AG08395 (cell line): ENCODE data around the gene TRIM63.
A peak's percentile ranks its signal among the peaks of the same experiment; 100 is the strongest.
"Not testable (repeated sequence)": the region's sequence is repeated elsewhere in the genome, so short reads cannot be mapped to it uniquely, and the experiment has no call there.

Experiments used
- DNase-seq: peaks from one replicate; pipeline ENCODE4 v3.0.0; 2012; ENCODE audit warnings: mixed read lengths, low spot score

The TRIM63 gene

GRCh38 chr1:26067432-26067911 is at the start of gene TRIM63:
TSS of gene TRIM63 (minus strand) at chr1:26067630. CDS start at chr1:26067494, 136 bp downstream.
- DNase-seq: no peak

- DNase-seq: no peak
Measured at GRCh38 chr1:26114165-26114927, 46.9 kb upstream of the TRIM63 start.

- no peak for DNase-seq
Measured at GRCh38 chr1:26112407-26112775, 45.0 kb upstream of the TRIM63 start.

- DNase-seq: peak; percentile 93
Measured at GRCh38 chr1:26111530-26112406, 44.3 kb upstream of the TRIM63 start, which contains the start of gene PDIK1L. TSS of gene PDIK1L (plus strand) at chr1:26111824. CDS start at chr1:26114309, 2,485 bp downstream.

GRCh38 chr1:26110731-26111529 is 43.5 kb upstream of the TRIM63 start:
- peak; percentile 67 for DNase-seq

GRCh38 chr1:26109229-26110164 is 42.1 kb upstream of the TRIM63 start:
- DNase-seq: no peak

GRCh38 chr1:26105226-26105548 is 37.8 kb upstream of the TRIM63 start:
- not testable (repeated sequence) for DNase-seq

- DNase-seq: no peak
Measured at GRCh38 chr1:26102526-26102925, 35.1 kb upstream of the TRIM63 start.

GRCh38 chr1:26102119-26102518 is 34.7 kb upstream of the TRIM63 start:
- no peak for DNase-seq

- DNase-seq: not testable (repeated sequence)
Measured at GRCh38 chr1:26100204-26100603, 32.8 kb upstream of the TRIM63 start.

GRCh38 chr1:26099780-26100179 is 32.4 kb upstream of the TRIM63 start:
- no peak for DNase-seq

GRCh38 chr1:26098602-26099001 is 31.2 kb upstream of the TRIM63 start:
- no peak for DNase-seq

GRCh38 chr1:26097696-26098095 is 30.3 kb upstream of the TRIM63 start:
- DNase-seq: peak; percentile 56

GRCh38 chr1:26096471-26096870 is 29.0 kb upstream of the TRIM63 start:
- no peak for DNase-seq

- peak; percentile 22 for DNase-seq
Measured at GRCh38 chr1:26094677-26095383, 27.4 kb upstream of the TRIM63 start.

- DNase-seq: no peak
Measured at GRCh38 chr1:26094076-26094669, 26.7 kb upstream of the TRIM63 start.

- DNase-seq: not testable (repeated sequence)
Measured at GRCh38 chr1:26093569-26093968, 26.1 kb upstream of the TRIM63 start.

- DNase-seq: no peak
Measured at GRCh38 chr1:26092422-26092821, 25.0 kb upstream of the TRIM63 start.

GRCh38 chr1:26090893-26091292 is 23.5 kb upstream of the TRIM63 start:
- no peak for DNase-seq

GRCh38 chr1:26089125-26089524 is 21.7 kb upstream of the TRIM63 start:
- no peak for DNase-seq
